ENCODE results near the gene FBXO3. TPM values are rescaled to one million over a fixed set of nuclear protein-coding genes. Genes with fewer than 3 reads are reported as not detected.

FBXO3 gene
- total RNA-seq, 4 donors from 2014 or later, result 31.2 to 45.8 (median 33.4) TPM

- in situ Hi-C loops (cut with MboI; ENCODE audit: low sequenced_read_pairs in 4 of 4) (no loop called here), intact Hi-C loops (cut with DNase I; ENCODE audit: low total_unique reads) (no loop called here)
- Histone ChIP-seq H3K4me1 (peaks cover 86 to 93% of the 10 kb centered on the region in 2 donors), H3K27ac (peak overlapping the region; percentile 92 to 99 (median 92)), H3K27me3 (no peaks in the 10 kb centered on the region), H3K9me3 (no peaks in the 10 kb centered on the region), H3K4me3 (peak overlapping the region in 1 of 4 donors; percentile 13), H3K36me3 (peaks cover 0 to 9% of the 10 kb centered on the region in 2 donors)
- ATAC-seq (peak; percentile 48 to 73), DNase-seq (peak; percentile 79)
- peak; percentile 17 to 41 for TF ChIP-seq POLR2A (IDR thresholded peaks at IDR 0.05)
- TF ChIP-seq CTCF (IDR thresholded peaks at IDR 0.05 in 4 of 5, conservative IDR thresholded peaks at IDR 0.05 in 1 of 5), result no peak
Observed at GRCh38 chr11:33724644-33725035, 49.7 kb downstream of the FBXO3 start.

GRCh38 chr11:33723238-33723881 lies 51.0 kb downstream of the FBXO3 start:
- H3K27ac ChIP-seq, result peak overlapping the region; percentile 92 to 99 (median 92)
- peaks cover 88 to 94% of the 10 kb centered on the region in 2 donors for H3K4me1 ChIP-seq
- intact Hi-C loops (cut with DNase I; ENCODE audit: low total_unique reads) (loop anchor here (2.0 kb wide), 1 partner anchor 19 kb away; no protein-coding TSS in a partner anchor), in situ Hi-C loops (cut with MboI; ENCODE audit: low sequenced_read_pairs in 4 of 4) (no loop called here)
- H3K9me3 ChIP-seq, result no peaks in the 10 kb centered on the region
- TF ChIP-seq POLR2A (IDR thresholded peaks at IDR 0.05), result no peak
- no peak for TF ChIP-seq CTCF (IDR thresholded peaks at IDR 0.05 in 4 of 5, conservative IDR thresholded peaks at IDR 0.05 in 1 of 5)
- H3K4me3 ChIP-seq, result peak overlapping the region in 2 of 4 donors; percentile 6 to 15
- ATAC-seq (peak; percentile 12 to 20), DNase-seq (no peak)
- H3K36me3 ChIP-seq, result peaks cover 0 to 14% of the 10 kb centered on the region in 2 donors
- H3K27me3 ChIP-seq, result no peaks in the 10 kb centered on the region

GRCh38 chr11:33722590-33723234 lies 51.6 kb downstream of the FBXO3 start:
- in situ Hi-C loops (cut with MboI; ENCODE audit: low sequenced_read_pairs in 4 of 4), result no loop called here
- DNase-seq (no peak), ATAC-seq (peak; percentile 4 to 13)
- intact Hi-C loops (cut with DNase I; ENCODE audit: low total_unique reads), result loop anchor here (2.0 kb wide), 1 partner anchor 18 kb away; no protein-coding TSS in a partner anchor
- peak overlapping the region; percentile 92 to 99 (median 92) for H3K27ac ChIP-seq
- H3K4me3 ChIP-seq, result peak overlapping the region in 2 of 4 donors; percentile 2 to 21
- H3K9me3 ChIP-seq, result no peaks in the 10 kb centered on the region
- H3K27me3 ChIP-seq, result no peaks in the 10 kb centered on the region
- no peak for TF ChIP-seq CTCF (IDR thresholded peaks at IDR 0.05 in 4 of 5, conservative IDR thresholded peaks at IDR 0.05 in 1 of 5)
- H3K4me1 ChIP-seq, result peaks cover 94 to 98% of the 10 kb centered on the region in 2 donors
- peaks cover 0 to 17% of the 10 kb centered on the region in 2 donors for H3K36me3 ChIP-seq

- Histone ChIP-seq H3K27me3 (no peaks in the 10 kb centered on the region), H3K27ac (peak overlapping the region; percentile 92 to 99 (median 92)), H3K4me1 (peaks cover 99 to 100% of the 10 kb centered on the region in 2 donors), H3K9me3 (no peaks in the 10 kb centered on the region), H3K4me3 (peak overlapping the region in 2 of 4 donors; percentile 7 to 21), H3K36me3 (peaks cover 0 to 24% of the 10 kb centered on the region in 2 donors)
- TF ChIP-seq POLR2A (IDR thresholded peaks at IDR 0.05) (no peak), CTCF (IDR thresholded peaks at IDR 0.05 in 4 of 5, conservative IDR thresholded peaks at IDR 0.05 in 1 of 5) (no peak)
- DNase-seq (peak; percentile 79 to 93), ATAC-seq (peak; percentile 49 to 78)
- in situ Hi-C loops (cut with MboI; ENCODE audit: low sequenced_read_pairs in 4 of 4) (no loop called here), intact Hi-C loops (cut with DNase I; ENCODE audit: low total_unique reads) (loop anchor here (2.0 kb wide), 1 partner anchor 17 kb away; no protein-coding TSS in a partner anchor)
Observed at GRCh38 chr11:33721984-33722383, 52.3 kb downstream of the FBXO3 start.
